Colonic mucosa (tissue), 4 donors: ENCODE results near the gene FTCDNL1. TPM values are rescaled to one million over a fixed set of nuclear protein-coding genes. Genes with fewer than 3 reads are reported as not detected.

ENCODE experiments used
- DNase-seq: peaks from one replicate; pipeline ENCODE4 v3.0.0-alpha.2; 2020
- H3K27ac ChIP-seq: fragments of 200-600 bp; one replicate; pipeline ENCODE4 v1.8.0; 2021
- H3K27me3 ChIP-seq: fragments of 200-600 bp; one replicate; pipeline ENCODE4 v1.8.0; 2021
- H3K36me3 ChIP-seq: fragments of 200-600 bp; one replicate; pipeline ENCODE4 v1.8.0; 2021
- H3K4me1 ChIP-seq: fragments of 200-600 bp; one replicate; pipeline ENCODE4 v1.8.0; 2021; ENCODE audit warnings: mild to moderate bottlenecking
- H3K4me3 ChIP-seq: fragments of 200-600 bp; one replicate; pipeline ENCODE4 v1.8.0; 2021
- H3K9ac ChIP-seq, 2 donors: one replicate each; pipeline ENCODE4 v1.7.0; 2013; ENCODE audit warnings: control low read depth in 2 of 2, low read depth in 2 of 2, low read length in 2 of 2
- H3K9me3 ChIP-seq: fragments of 200-600 bp; one replicate; pipeline ENCODE4 v1.8.0; 2021
- intact Hi-C: fragments of 100-400 bp; cut with DNase I; formaldehyde crosslinking; loops from one replicate; pipeline ENCODE4 v1.14.1; 2022
- total RNA-seq, 2 donors: library from RNA; stranded (reverse); fragmentation: NEBNext Ultra II Directional in 1 of 2; extraction: Animal tissue kit (Norgen Biotek cat#: 25700) in 1 of 2; gene quantifications; one replicate each; pipeline ENCODE4 v1.2.1, GENCODE V29; 2021
- TF ChIP-seq, protein P1 (sequence below): fragments of 200-600 bp; IDR thresholded peaks from one replicate; pipeline ENCODE4 v1.8.0; 2022; ENCODE audit warnings: antibody characterized with exemption, mild to moderate bottlenecking
- donor health status: healthy.
- donor health status: DM: no; HTN: no; CAD: no.
- donor health status: DM: no; HTN: no; CAD: no.

The FTCDNL1 gene
- total RNA-seq, 2 donors from 2014 or later: 1.3 to 1.8 TPM

DNA sequence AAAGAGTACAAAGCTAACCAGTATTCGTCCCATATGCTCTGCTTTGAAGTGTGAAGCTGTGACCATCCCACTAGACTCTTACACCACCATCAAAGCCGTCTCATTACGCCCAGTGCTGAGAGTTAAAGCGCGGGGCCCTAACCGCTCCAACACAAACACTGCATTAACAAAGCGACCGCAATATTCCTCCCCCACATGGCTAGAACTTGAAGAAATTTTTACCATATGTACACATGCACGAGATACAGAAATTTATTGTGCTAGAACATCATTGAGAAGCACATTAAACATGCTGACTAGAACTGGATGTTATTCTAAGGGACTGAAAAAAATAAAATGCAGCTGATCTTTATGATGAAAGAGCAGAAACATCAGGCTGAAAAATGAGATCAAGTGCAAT lies 20.5 kb downstream of the FTCDNL1 start:
- no peaks in the 10 kb centered on the region for H3K36me3 ChIP-seq
- H3K9me3 ChIP-seq: no peaks in the 10 kb centered on the region
- H3K9ac ChIP-seq: no peak overlapping the region
- no peaks in the 10 kb centered on the region for H3K27me3 ChIP-seq
- DNase-seq: no peak
- H3K4me1 ChIP-seq: no peaks in the 10 kb centered on the region
- intact Hi-C loops: no loop called here
- H3K27ac ChIP-seq: no peak overlapping the region
- TF ChIP-seq, protein P1, sequence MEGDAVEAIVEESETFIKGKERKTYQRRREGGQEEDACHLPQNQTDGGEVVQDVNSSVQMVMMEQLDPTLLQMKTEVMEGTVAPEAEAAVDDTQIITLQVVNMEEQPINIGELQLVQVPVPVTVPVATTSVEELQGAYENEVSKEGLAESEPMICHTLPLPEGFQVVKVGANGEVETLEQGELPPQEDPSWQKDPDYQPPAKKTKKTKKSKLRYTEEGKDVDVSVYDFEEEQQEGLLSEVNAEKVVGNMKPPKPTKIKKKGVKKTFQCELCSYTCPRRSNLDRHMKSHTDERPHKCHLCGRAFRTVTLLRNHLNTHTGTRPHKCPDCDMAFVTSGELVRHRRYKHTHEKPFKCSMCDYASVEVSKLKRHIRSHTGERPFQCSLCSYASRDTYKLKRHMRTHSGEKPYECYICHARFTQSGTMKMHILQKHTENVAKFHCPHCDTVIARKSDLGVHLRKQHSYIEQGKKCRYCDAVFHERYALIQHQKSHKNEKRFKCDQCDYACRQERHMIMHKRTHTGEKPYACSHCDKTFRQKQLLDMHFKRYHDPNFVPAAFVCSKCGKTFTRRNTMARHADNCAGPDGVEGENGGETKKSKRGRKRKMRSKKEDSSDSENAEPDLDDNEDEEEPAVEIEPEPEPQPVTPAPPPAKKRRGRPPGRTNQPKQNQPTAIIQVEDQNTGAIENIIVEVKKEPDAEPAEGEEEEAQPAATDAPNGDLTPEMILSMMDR: no peak
- no peak overlapping the region for H3K4me3 ChIP-seq

DNA sequence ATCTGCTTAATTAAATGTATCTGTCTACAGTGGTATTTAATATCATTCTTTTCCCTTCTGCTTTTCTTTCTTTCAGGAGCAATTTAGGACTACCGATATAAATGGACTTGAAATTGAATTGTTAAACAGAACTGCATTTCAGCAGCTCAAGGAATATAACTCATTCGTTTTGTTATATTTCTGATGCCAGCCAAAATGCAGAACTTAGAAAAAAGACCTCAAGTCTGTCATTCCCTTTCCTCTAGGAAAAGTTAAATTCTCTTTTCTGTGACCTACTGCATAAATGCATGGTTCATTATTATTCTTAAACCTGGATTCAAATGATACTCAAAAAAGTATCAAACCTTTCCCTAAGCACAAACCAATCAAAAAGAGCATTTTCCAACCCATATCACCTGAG lies 21.4 kb downstream of the FTCDNL1 start:
- Histone ChIP-seq H3K4me3 (no peak overlapping the region), H3K4me1 (no peaks in the 10 kb centered on the region), H3K36me3 (no peaks in the 10 kb centered on the region), H3K27ac (no peak overlapping the region), H3K9ac (no peak overlapping the region), H3K9me3 (no peaks in the 10 kb centered on the region), H3K27me3 (no peaks in the 10 kb centered on the region)
- DNase-seq: no peak
- TF ChIP-seq, protein P1: no peak
- intact Hi-C loops: no loop called here

DNA sequence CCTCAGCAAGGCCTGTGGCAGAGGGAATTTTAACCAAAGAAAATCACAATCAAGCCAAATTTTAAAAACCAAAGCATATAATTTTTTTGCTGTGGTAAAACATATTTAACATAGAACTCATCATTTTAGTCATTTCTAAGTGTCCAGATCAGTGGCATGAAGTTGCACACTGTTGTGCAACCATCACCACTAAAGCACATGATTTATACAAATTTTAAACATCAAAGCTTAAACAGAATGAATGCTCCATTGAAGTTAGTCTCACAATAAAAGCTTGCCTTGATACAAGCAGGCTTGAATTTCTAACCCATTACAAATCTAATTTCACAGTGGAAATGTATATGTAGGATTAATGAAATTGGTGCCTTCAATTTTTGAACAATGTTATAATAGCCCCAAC lies 31.2 kb downstream of the FTCDNL1 start:
- intact Hi-C loops: no loop called here
- no peak overlapping the region for H3K27ac ChIP-seq
- no peak for DNase-seq

DNA sequence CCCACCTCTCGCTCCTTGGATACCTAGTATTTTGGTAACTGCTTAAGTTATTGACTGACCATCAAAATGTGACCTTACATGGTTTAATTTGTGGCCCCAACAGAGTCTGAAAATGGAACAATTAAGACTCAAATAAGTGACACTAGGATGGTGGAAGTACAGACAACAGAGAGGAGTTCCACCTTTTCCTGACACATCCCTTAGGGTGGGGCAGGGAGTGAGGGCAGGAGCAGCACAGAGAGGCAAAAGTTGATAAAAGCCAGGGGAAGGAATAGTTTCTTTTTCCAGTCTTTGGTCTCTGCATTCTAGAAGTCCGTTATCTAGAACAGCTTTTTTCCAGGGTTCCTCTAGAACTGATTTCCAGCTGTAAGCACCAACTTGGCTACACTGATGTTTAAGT lies 32.2 kb downstream of the FTCDNL1 start:
- TF ChIP-seq, protein P1: no peak
- Histone ChIP-seq H3K27me3 (no peaks in the 10 kb centered on the region), H3K9ac (no peak overlapping the region), H3K4me3 (no peak overlapping the region), H3K36me3 (no peaks in the 10 kb centered on the region), H3K9me3 (no peaks in the 10 kb centered on the region), H3K27ac (no peak overlapping the region), H3K4me1 (peaks cover 3% of the 10 kb centered on the region)
- no peak for DNase-seq
- intact Hi-C loops: no loop called here

More for the DNA sequence above, 31.2 kb downstream of the FTCDNL1 start:
- TF ChIP-seq, protein P1: no peak
- H3K9me3 ChIP-seq: no peaks in the 10 kb centered on the region
- no peaks in the 10 kb centered on the region for H3K27me3 ChIP-seq
- no peak overlapping the region for H3K4me3 ChIP-seq
- peaks cover 3% of the 10 kb centered on the region for H3K4me1 ChIP-seq
- no peak overlapping the region for H3K9ac ChIP-seq
- no peaks in the 10 kb centered on the region for H3K36me3 ChIP-seq

DNA sequence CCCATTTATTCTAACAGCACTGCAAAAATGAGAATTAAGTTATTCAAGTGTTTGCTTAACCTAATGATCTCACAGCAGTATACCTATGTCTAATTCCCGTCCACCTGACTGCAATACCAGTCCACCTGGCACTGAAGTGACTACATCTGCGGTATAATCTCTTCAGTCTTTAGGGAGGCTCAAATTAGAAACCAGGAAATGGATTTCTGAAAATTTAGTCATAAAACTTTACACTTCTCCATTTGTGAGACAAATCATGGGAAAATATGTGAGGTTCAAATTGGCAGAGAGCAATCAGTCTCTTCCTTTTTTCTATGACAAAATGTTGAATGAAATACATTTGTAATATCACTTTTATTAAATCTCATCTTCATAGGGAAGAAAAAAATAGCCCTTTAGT lies 33.0 kb downstream of the FTCDNL1 start:
- Histone ChIP-seq H3K27ac (no peak overlapping the region), H3K9ac (no peak overlapping the region), H3K4me1 (peaks cover 3% of the 10 kb centered on the region), H3K36me3 (no peaks in the 10 kb centered on the region), H3K9me3 (no peaks in the 10 kb centered on the region), H3K27me3 (no peaks in the 10 kb centered on the region), H3K4me3 (no peak overlapping the region)
- intact Hi-C loops: no loop called here
- no peak for DNase-seq
- TF ChIP-seq, protein P1: no peak

DNA sequence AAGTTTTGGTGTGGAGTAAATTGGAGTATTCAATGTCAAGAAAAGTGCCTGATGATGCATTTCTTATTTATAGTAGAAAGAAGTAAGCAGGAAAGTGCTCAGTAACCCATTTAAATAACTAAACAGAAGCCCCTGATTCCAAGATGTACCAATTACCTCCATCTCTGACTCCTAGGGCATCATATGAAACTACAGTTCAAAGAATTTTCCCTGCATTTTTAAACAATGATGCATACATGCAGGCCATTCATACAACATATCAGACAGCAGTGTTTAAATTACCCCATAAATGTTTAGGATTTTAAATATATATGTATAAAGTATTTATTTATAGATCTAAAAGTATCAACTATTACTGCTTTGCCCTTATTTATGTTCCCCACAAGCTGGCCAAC lies 36.2 kb downstream of the FTCDNL1 start:
- Histone ChIP-seq H3K9ac (no peak overlapping the region), H3K4me3 (no peak overlapping the region), H3K4me1 (peaks cover 3% of the 10 kb centered on the region), H3K27ac (no peak overlapping the region), H3K27me3 (no peaks in the 10 kb centered on the region), H3K36me3 (no peaks in the 10 kb centered on the region), H3K9me3 (no peaks in the 10 kb centered on the region)
- intact Hi-C loops: no loop called here
- TF ChIP-seq, protein P1: no peak
- no peak for DNase-seq
